RWPE1 (cell line): ENCODE results near the gene ETV1.

Experiments used
- CTCF ChIA-PET: fragments of 350-600 bp; sonication (Branson Sonifier 250); formaldehyde crosslinking; extraction: SDS; loops from one replicate; lab custom pipeline; 2021; lab: Yijun Ruan, JAX
- POLR2A ChIA-PET: fragments of 400-600 bp; formaldehyde crosslinking; extraction: SDS; loops from one replicate; lab custom pipeline; 2020; ENCODE audit warnings: antibody characterized with exemption; ENCODE audit not compliant: low non-redundant PET; lab: Yijun Ruan, JAX
- DNase-seq: peaks from one replicate; pipeline ENCODE4 v3.0.0; 2012; ENCODE audit warnings: low spot score
- H3K27ac ChIP-seq: fragments of 450-650 bp; 2 replicates; pipeline ENCODE4 v1.5.1; 2017
- TF ChIP-seq, protein P1 (sequence below): fragments of 450-650 bp; conservative IDR thresholded peaks from 2 replicates; pipeline ENCODE4 v1.5.1; 2017; ENCODE audit warnings: low read depth, mild to moderate bottlenecking

ETV1 gene

DNA sequence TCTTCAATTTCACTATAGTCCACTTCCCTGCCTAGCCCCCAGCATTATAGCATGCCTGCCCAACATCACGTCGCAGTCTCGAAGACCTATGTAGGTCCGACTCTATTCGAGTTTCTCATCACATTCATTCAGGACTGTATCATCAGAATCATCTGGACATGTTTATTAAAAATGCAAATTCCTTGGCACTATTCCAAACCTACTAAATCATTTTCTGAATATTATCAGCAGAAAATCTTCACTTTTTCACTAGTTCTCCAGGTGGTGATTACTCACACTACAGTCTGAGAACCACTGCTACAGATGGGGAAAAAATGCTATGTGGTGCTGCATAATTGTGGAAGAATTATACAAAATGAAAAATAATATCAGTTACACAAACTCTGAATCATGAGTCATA, 29.3 kb upstream of the ETV1 start:
- TF ChIP-seq, protein P1, sequence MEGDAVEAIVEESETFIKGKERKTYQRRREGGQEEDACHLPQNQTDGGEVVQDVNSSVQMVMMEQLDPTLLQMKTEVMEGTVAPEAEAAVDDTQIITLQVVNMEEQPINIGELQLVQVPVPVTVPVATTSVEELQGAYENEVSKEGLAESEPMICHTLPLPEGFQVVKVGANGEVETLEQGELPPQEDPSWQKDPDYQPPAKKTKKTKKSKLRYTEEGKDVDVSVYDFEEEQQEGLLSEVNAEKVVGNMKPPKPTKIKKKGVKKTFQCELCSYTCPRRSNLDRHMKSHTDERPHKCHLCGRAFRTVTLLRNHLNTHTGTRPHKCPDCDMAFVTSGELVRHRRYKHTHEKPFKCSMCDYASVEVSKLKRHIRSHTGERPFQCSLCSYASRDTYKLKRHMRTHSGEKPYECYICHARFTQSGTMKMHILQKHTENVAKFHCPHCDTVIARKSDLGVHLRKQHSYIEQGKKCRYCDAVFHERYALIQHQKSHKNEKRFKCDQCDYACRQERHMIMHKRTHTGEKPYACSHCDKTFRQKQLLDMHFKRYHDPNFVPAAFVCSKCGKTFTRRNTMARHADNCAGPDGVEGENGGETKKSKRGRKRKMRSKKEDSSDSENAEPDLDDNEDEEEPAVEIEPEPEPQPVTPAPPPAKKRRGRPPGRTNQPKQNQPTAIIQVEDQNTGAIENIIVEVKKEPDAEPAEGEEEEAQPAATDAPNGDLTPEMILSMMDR, result no peak
- ChIA-PET POLR2A (no interaction called here), CTCF (interaction anchor here (0.6 kb wide), 1 partner anchor 498 kb away, joined by 3 read pairs; no protein-coding TSS in a partner anchor)
- DNase-seq, result no peak
- H3K27ac ChIP-seq, result no peak overlapping the region

- ChIA-PET CTCF (no interaction called here), POLR2A (no interaction called here)
- no peak for DNase-seq
- H3K27ac ChIP-seq, result no peak overlapping the region
- TF ChIP-seq, protein P1, result no peak
Measured at GRCh38 chr7:14016950-14017349, 27.5 kb upstream of the ETV1 start.

- TF ChIP-seq, protein P1, result no peak
- no peak for DNase-seq
- CTCF ChIA-PET, result no interaction called here
- POLR2A ChIA-PET, result no interaction called here
- no peak overlapping the region for H3K27ac ChIP-seq
Measured at GRCh38 chr7:14013898-14014297, 24.4 kb upstream of the ETV1 start.

- POLR2A ChIA-PET, result no interaction called here
Measured at GRCh38 chr7:14009453-14010418, 20.3 kb upstream of the ETV1 start.

DNA sequence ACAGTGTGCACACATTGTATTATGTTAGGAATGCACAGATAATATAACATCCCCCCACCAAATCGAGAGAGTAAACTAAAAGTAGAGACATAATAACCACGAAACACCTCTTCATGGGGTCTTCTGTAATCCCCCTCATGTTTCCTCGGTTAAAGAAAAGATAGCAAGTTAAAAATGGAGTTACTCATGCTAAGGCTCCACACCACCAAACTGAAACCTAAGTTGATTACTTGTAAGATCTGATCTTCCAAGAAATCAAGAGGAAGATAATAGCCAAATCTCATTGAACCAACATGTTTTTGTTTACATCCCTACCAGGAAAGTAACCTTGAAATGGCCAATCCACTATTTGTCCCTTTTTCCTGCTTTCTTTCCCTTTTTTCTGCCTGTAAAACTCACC, 11.7 kb upstream of the ETV1 start:
- DNase-seq, result no peak
- H3K27ac ChIP-seq, result no peak overlapping the region
- POLR2A ChIA-PET, result no interaction called here
- CTCF ChIA-PET, result no interaction called here
- TF ChIP-seq, protein P1, result no peak

More at GRCh38 chr7:14009453-14010418, 20.3 kb upstream of the ETV1 start:
- TF ChIP-seq, protein P1, result no peak
- H3K27ac ChIP-seq, result no peak overlapping the region
- no peak for DNase-seq
- CTCF ChIA-PET, result no interaction called here

GRCh38 chr7:14000247-14000646, 10.8 kb upstream of the ETV1 start:
- H3K27ac ChIP-seq, result no peak overlapping the region
- ChIA-PET POLR2A (no interaction called here), CTCF (interaction anchor here (0.8 kb wide), 1 partner anchor 19 kb away, joined by 4 read pairs; no protein-coding TSS in a partner anchor)
- TF ChIP-seq, protein P1, result no peak
- DNase-seq, result no peak
